CD4-positive, alpha-beta T cell treated with Interleukin-6 for 4 hours (primary cell): ENCODE results near the gene ACOX1.
"Not testable (repeated sequence)": the region's sequence is repeated elsewhere in the genome, so short reads cannot be mapped to it uniquely, and the experiment has no call there.

Experiments
- DNase-seq: peaks from one replicate; pipeline ENCODE4 v3.0.0-alpha.2; 2020; ENCODE audit warnings: mixed read lengths

The ACOX1 gene

GRCh38 chr17:75980188-75981018 lies 1.4 kb upstream of the ACOX1 start:
- no peak for DNase-seq

GRCh38 chr17:75979705-75980187 lies 780 bp upstream of the ACOX1 start:
- no peak for DNase-seq

GRCh38 chr17:75976175-75976848 lies 2.7 kb downstream of the ACOX1 start:
- DNase-seq = no peak

GRCh38 chr17:75975757-75976174 lies 3.2 kb downstream of the ACOX1 start:
- DNase-seq = no peak

- not testable (repeated sequence) for DNase-seq
Observed at GRCh38 chr17:75975187-75975586, 3.8 kb downstream of the ACOX1 start.

GRCh38 chr17:75970626-75971025 lies 8.3 kb downstream of the ACOX1 start:
- no peak for DNase-seq

- no peak for DNase-seq
Observed at GRCh38 chr17:75970011-75970523, 8.9 kb downstream of the ACOX1 start.

GRCh38 chr17:75969044-75969443 lies 9.9 kb downstream of the ACOX1 start:
- DNase-seq = not testable (repeated sequence)

- DNase-seq = no peak
Observed at GRCh38 chr17:75965468-75965867, 13.5 kb downstream of the ACOX1 start.

- no peak for DNase-seq
Observed at GRCh38 chr17:75959839-75960511, 19.0 kb downstream of the ACOX1 start.

GRCh38 chr17:75959051-75959838 lies 19.7 kb downstream of the ACOX1 start:
- DNase-seq = no peak

GRCh38 chr17:75950855-75951554 lies 28.0 kb downstream of the ACOX1 start:
- no peak for DNase-seq

- no peak for DNase-seq
Observed at GRCh38 chr17:75950421-75950820, 28.5 kb downstream of the ACOX1 start.

- no peak for DNase-seq
Observed at GRCh38 chr17:75945211-75945610, 33.8 kb downstream of the ACOX1 start.

- DNase-seq = no peak
Observed at GRCh38 chr17:75943491-75943890, 35.5 kb downstream of the ACOX1 start.

- DNase-seq = no peak
Observed at GRCh38 chr17:75942473-75942872, 36.5 kb downstream of the ACOX1 start.

GRCh38 chr17:75941442-75941819 lies 37.5 kb downstream of the ACOX1 start:
- DNase-seq = no peak

GRCh38 chr17:75940727-75941441 lies 38.1 kb downstream of the ACOX1 start, which contains the start of gene FBF1:
Gene FBF1, minus strand, starts transcription at chr17:75941042. Its CDS starts 2,893 bp downstream, at chr17:75938149.
- peak; percentile 89 for DNase-seq

GRCh38 chr17:75937652-75938051 lies 41.3 kb downstream of the ACOX1 start:
- DNase-seq = no peak

GRCh38 chr17:75933808-75934207 lies 45.2 kb downstream of the ACOX1 start:
- no peak for DNase-seq

GRCh38 chr17:75932852-75933251 lies 46.1 kb downstream of the ACOX1 start:
- DNase-seq = no peak
